T-cell (primary cell): Measurements from ENCODE around the gene IRX4. TPM values are rescaled to one million over a fixed set of nuclear protein-coding genes. Genes with fewer than 3 reads are reported as not detected.

Experiments used
- ATAC-seq, 4 experiments: fragments of 200-7000 bp in 3 of 4; fragments of 150-1000 bp in 1 of 4; cut with Tn5 transposase; replicated peaks in 1 of 4; 1 replicate in 3 of 4; 2 replicates in 1 of 4; pipeline ENCODE4 v1.10.0; 2021; ENCODE audit warnings: moderate library complexity in 3 of 4, mild to moderate bottlenecking in 2 of 4, moderate number of reproducible peaks in 1 of 4
- CTCF ChIA-PET, 2 donors: fragments of 300-600 bp; sonication (Branson Sonifier 250); formaldehyde crosslinking; loops; one replicate each; lab custom pipeline; 2022; ENCODE audit warnings: antibody characterized with exemption in 2 of 2; lab: Charles Lee
- POLR2A ChIA-PET, 2 donors: fragments of 300-600 bp; sonication (Branson Sonifier 250); formaldehyde crosslinking; loops; one replicate each; lab custom pipeline; 2022; ENCODE audit warnings: antibody characterized with exemption in 2 of 2; lab: Charles Lee
- DNase-seq, 35 experiments: peaks; one replicate each; pipeline versions ENCODE4 v3.0.0 to v3.0.0-alpha.2; 2013 to 2023
- H3K27ac ChIP-seq: one replicate; pipeline ENCODE4 v1.5.1; 2013; ENCODE audit warnings: low read length
- H3K27me3 ChIP-seq, 2 experiments: replicated peaks in 1 of 2; 1 replicate in 1 of 2; 2 replicates in 1 of 2; pipeline versions ENCODE4 v1.6.1 to v1.7.0; 2013; ENCODE audit warnings: low read length in 1 of 2, mixed read lengths in 1 of 2; ENCODE audit not compliant: control insufficient read depth in 2 of 2, insufficient read depth in 2 of 2; ENCODE audit errors: extremely low read depth in 1 of 2
- H3K36me3 ChIP-seq, 2 donors: 1 replicate in 1 of 2; 2 replicates in 1 of 2; pipeline versions ENCODE4 v1.6.1 to v1.7.0; 2013; ENCODE audit warnings: low read length in 1 of 2; ENCODE audit not compliant: control insufficient read depth in 2 of 2, insufficient read depth in 1 of 2; ENCODE audit errors: extremely low read depth in 1 of 2
- H3K4me1 ChIP-seq, 2 experiments: 1 replicate in 1 of 2; 2 replicates in 1 of 2; pipeline versions ENCODE4 v1.6.1 to v1.7.0; 2013; ENCODE audit warnings: low read length in 2 of 2, mixed read lengths in 1 of 2; ENCODE audit not compliant: insufficient read depth in 2 of 2, control insufficient read depth in 1 of 2; ENCODE audit errors: extremely low read depth in 1 of 2
- H3K4me3 ChIP-seq, 2 donors: 1 replicate in 1 of 2; 2 replicates in 1 of 2; pipeline versions ENCODE4 v1.5.1 to v1.7.0; 2013; ENCODE audit warnings: mild to moderate bottlenecking in 2 of 2, low read length in 1 of 2, moderate library complexity in 1 of 2; ENCODE audit not compliant: control insufficient read depth in 1 of 2; ENCODE audit errors: extremely low read depth in 1 of 2
- H3K9me3 ChIP-seq: 2 replicates; pipeline ENCODE4 v1.7.0; 2013
- H3K27ac Mint-ChIP-seq, 2 donors: one replicate each; pipeline ENCODE4 v1.8.0; 2020 to 2021; ENCODE audit warnings: mild to moderate bottlenecking in 2 of 2, mixed read lengths in 2 of 2
- H3K27me3 Mint-ChIP-seq, 2 donors: one replicate each; pipeline ENCODE4 v1.8.0; 2021 to 2022; ENCODE audit warnings: mixed read lengths in 2 of 2
- H3K36me3 Mint-ChIP-seq: one replicate; pipeline ENCODE4 v1.8.0; 2021; ENCODE audit warnings: mixed read lengths
- H3K4me1 Mint-ChIP-seq, 3 donors: one replicate each; pipeline ENCODE4 v1.8.0; 2020 to 2022; ENCODE audit warnings: mixed read lengths in 3 of 3, mild to moderate bottlenecking in 1 of 3
- H3K4me3 Mint-ChIP-seq, 3 donors: one replicate each; pipeline ENCODE4 v1.8.0; 2020 to 2022; ENCODE audit warnings: mild to moderate bottlenecking in 3 of 3, mixed read lengths in 3 of 3, moderate library complexity in 3 of 3
- H3K9me3 Mint-ChIP-seq, 3 donors: one replicate each; pipeline ENCODE4 v1.8.0; 2020 to 2022; ENCODE audit warnings: mixed read lengths in 3 of 3
- WGBS: methylation state at CpG from one replicate; pipeline ENCODE4 v1.1.5; 2013; ENCODE audit warnings: missing lambda C conversion rate; ENCODE audit not compliant: insufficient coverage; 5-methylcytosine and 5-hydroxymethylcytosine counted together
- total RNA-seq, 35 experiments: library from RNA in 6 of 35; stranded (reverse) in 6 of 35; fragments of 120-200 nt in 1 of 35; gene quantifications; one replicate each; pipeline versions ENCODE4 v1.2.1 to v1.2.4 and lab custom pipeline; 2013 to 2026

Gene IRX4
- total RNA-seq, 5 donors from 2014 or later (not counting 1 experiment from before 2014, with no cell fraction given): not detected

DNA sequence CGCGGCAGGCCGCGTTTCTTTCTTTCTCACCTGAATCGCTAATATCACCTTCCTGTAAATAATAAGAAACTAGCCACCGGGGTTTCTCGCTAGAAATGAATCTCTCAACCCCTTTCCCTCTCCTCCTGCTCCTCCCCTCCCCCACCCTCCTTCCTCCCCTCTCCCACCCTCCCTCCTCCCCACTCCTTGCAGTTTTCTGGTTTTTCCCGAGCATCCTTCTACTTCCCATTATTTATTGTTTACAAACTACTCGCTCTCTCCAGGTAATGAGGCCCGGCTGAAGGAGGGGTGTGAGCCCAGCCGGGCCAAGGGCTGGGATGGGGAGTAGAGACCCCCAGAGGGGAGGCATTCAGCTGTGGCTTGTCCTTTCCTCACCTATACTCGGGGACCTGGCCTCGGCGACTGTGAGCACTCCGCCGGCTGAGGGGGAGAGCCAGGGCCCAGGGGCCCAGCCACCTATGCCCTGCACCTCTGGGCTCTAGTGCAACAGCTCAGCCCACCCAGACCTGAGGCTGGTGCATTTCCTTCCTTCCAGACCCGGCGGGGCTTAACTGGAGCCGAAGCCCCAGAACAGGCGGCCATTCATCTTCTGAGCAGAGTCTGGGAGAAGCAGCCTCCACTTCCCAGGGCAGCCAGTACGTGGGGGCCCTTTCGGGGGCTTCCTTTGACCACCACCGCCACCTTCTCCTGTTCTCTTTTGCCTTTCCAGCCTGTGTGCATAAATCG lies 2.1 kb upstream of the IRX4 start:
- DNase-seq: no peak
- ChIA-PET CTCF (no interaction called here), POLR2A (no interaction called here)
- Mint-ChIP-seq H3K4me1 (peaks cover 7 to 16% (median 10%) of the 10 kb centered on the region in 3 donors), H3K27ac (no peak overlapping the region), H3K4me3 (peak overlapping the region in 1 of 3 donors; percentile 60), H3K36me3 (no peaks in the 10 kb centered on the region), H3K9me3 (no peaks in the 10 kb centered on the region), H3K27me3 (peaks cover 40 to 53% of the 10 kb centered on the region in 2 donors)
- ATAC-seq: no peak
- Histone ChIP-seq H3K27me3 (peaks cover 7 to 82% of the 10 kb centered on the region in 2 experiments), H3K4me1 (peaks cover 0 to 9% of the 10 kb centered on the region in 2 experiments), H3K27ac (no peak overlapping the region), H3K4me3 (no peak overlapping the region), H3K36me3 (no peaks in the 10 kb centered on the region), H3K9me3 (no peaks in the 10 kb centered on the region)
- WGBS: 7% methylated on average over 20 of the region's 24 CpGs

DNA sequence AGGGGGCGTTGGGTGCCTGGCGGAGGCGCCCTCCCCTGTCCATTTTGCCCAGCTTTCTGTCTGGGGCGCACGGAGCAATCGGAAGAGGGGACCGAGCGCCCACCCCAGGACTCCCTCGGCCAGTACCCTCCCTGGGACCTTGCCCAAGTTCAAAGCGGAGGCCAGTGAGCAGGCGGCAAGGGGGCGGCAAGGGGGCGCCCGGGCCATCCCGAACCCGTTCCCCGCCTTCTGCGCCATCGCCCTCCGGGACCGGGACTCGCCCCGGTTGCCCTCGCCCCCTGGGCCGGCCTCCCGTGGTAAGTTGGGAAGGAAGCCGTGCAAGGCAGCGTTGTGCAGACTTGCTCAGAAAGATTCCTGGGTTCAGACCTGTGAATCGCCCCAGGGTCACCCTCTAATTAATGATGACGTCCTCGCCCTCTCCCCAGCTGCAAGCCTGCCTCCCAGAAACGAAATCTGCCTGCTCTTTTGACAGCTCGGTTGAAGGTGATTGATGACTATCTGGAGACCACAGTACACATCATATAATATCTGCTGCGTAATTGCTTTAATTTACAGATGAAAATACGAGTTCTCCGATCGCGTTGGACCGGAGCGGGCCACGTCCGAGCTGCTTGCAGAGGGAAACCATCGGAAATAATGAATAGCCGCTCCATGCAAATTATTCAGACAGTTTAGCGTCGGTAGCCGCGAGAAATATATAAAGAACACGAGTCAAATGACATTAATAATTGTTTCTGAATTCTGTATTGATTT lies 1.4 kb upstream of the IRX4 start:
- no peaks in the 10 kb centered on the region for H3K36me3 ChIP-seq
- H3K27ac Mint-ChIP-seq: no peak overlapping the region
- peaks cover 6 to 82% of the 10 kb centered on the region in 2 experiments for H3K27me3 ChIP-seq
- ChIA-PET POLR2A (no interaction called here), CTCF (no interaction called here)
- H3K4me1 Mint-ChIP-seq: peaks cover 7 to 19% (median 10%) of the 10 kb centered on the region in 3 donors
- WGBS: 10% methylated on average over 38 of the region's 49 CpGs
- ATAC-seq (no peak), DNase-seq (no peak)
- peaks cover 0 to 9% of the 10 kb centered on the region in 2 experiments for H3K4me1 ChIP-seq
- no peaks in the 10 kb centered on the region for H3K36me3 Mint-ChIP-seq
- no peaks in the 10 kb centered on the region for H3K9me3 Mint-ChIP-seq
- no peak overlapping the region for H3K4me3 ChIP-seq
- peak overlapping the region in 1 of 3 donors; percentile 60 for H3K4me3 Mint-ChIP-seq
- peaks cover 46 to 55% of the 10 kb centered on the region in 2 donors for H3K27me3 Mint-ChIP-seq
- no peak overlapping the region for H3K27ac ChIP-seq
- no peaks in the 10 kb centered on the region for H3K9me3 ChIP-seq

DNA sequence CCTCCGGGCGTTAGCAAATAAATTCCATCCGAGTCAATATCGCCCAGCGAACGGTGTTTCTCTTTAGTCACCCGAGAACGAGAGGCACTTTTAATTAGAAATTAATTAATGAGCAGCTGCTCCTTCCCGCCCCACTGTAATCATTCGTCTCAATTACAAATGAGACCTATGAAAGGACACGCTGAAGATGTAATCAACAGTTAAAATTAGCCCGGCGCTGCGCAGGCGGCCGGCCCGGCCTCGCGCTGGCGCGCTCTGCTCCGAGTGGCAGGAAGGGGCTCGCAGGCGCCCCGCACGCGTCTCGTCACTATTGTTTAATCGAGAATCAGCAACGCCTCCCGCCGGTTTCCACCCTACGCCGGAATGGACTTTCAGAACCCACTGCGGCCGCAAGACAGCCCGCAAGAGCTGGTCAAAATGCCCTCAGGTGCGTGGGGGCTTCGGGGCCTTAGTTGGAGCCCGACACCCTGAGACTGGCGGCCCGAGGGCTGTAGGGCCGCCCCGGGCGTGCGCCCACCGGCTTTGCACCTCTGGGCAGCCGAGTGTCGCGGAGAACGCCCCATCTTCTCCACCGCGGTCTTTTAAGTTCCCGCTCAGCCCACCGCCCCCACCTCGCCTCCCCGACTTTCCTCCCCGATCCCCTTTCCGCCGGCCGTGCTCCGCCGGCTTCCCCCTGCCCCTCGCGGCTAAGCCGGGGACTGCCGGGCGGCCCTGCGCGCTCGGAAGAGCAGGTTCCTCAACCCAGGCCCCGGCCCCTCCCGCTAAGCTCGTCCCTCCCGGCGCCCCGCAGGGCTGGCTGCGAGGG lies 597 bp upstream of the IRX4 start:
- Mint-ChIP-seq H3K27ac (no peak overlapping the region), H3K4me3 (peak overlapping the region in 2 of 3 donors; percentile 17 to 31), H3K27me3 (peaks cover 39 to 53% of the 10 kb centered on the region in 2 donors), H3K36me3 (no peaks in the 10 kb centered on the region), H3K4me1 (peaks cover 7 to 17% (median 10%) of the 10 kb centered on the region in 3 donors), H3K9me3 (no peaks in the 10 kb centered on the region)
- WGBS: 3% methylated on average over 69 of the region's 78 CpGs
- H3K27me3 ChIP-seq: peaks cover 5 to 80% of the 10 kb centered on the region in 2 experiments
- no peak overlapping the region for H3K27ac ChIP-seq
- DNase-seq (peak in 1 of 35 experiments; percentile 8), ATAC-seq (peak in 1 of 4 experiments; percentile 46)
- H3K4me3 ChIP-seq: no peak overlapping the region
- H3K4me1 ChIP-seq: peaks cover 0 to 9% of the 10 kb centered on the region in 2 experiments
- no peaks in the 10 kb centered on the region for H3K36me3 ChIP-seq
- ChIA-PET CTCF (no interaction called here), POLR2A (no interaction called here)
- H3K9me3 ChIP-seq: no peaks in the 10 kb centered on the region

DNA sequence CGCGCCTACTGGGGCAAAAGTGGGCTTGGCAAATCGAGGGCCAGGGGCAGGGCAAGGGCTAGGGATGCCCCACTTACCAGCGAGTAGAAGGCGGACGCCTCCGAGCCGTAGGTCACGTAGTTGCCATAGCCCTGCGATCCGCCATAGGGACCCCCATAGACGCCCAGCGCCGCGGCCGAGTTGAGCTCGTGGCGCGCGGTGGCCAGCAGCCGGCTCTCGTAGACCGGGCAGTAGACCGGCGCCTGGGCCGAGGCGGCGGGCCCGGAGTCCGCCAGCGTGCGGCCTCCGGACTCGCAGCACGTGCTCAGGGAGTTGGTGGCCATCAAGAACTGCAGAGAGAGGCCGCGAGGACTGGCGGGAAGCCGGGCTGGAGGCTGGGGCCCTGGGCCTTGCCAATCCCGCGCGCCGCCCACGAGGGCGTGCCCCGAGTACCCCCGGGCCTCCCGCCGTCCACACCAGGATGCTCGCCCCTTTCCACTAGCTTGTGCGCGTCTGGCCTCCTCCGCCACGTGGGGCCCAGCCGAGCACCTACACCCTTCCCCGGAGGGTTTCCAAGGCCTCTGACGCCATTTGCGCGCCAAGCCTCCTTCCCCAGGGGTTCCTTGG lies 891 bp downstream of the IRX4 start:
- POLR2A ChIA-PET: no interaction called here
- ATAC-seq: no peak
- Histone ChIP-seq H3K4me3 (no peak overlapping the region), H3K4me1 (peaks cover 0 to 9% of the 10 kb centered on the region in 2 experiments), H3K27ac (no peak overlapping the region), H3K9me3 (no peaks in the 10 kb centered on the region), H3K36me3 (no peaks in the 10 kb centered on the region), H3K27me3 (peaks cover 10 to 81% of the 10 kb centered on the region in 2 experiments)
- Mint-ChIP-seq H3K4me1 (peaks cover 7 to 19% (median 10%) of the 10 kb centered on the region in 3 donors), H3K9me3 (no peaks in the 10 kb centered on the region), H3K27me3 (peaks cover 42 to 60% of the 10 kb centered on the region in 2 donors), H3K27ac (no peak overlapping the region), H3K36me3 (no peaks in the 10 kb centered on the region), H3K4me3 (peak overlapping the region in 1 of 3 donors; percentile 31)
- CTCF ChIA-PET: no interaction called here
- DNase-seq: no peak
- 17% methylated on average over 59 of the region's 59 CpGs for WGBS

DNA sequence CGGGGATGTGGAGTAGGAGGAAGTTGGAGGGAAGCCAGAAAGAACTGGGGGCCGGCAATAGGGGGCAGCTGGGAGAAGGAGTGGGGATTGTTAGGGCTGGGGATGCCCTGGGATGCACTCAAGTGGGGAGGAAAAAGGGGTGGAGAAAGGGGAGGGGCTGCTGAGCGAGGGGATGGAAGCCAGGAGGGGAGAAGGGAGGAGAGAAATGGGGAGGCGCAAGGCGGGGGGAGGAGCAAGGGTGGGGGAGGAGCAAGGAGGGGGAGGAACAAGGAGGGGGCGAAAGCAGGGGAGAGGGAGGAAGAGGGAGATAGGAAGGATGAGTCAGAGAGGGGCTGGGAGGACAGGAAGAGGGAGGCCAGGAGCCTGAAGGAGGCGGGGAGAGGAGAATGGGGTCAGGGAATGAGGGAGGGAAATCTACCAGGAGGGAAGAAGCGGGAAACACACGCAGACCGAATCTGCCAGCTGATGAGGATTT lies 1.6 kb downstream of the IRX4 start:
- no peak overlapping the region for H3K27ac ChIP-seq
- DNase-seq (no peak), ATAC-seq (no peak)
- Mint-ChIP-seq H3K27me3 (peaks cover 42 to 60% of the 10 kb centered on the region in 2 donors), H3K27ac (no peak overlapping the region), H3K36me3 (no peaks in the 10 kb centered on the region), H3K4me1 (peaks cover 7 to 19% (median 10%) of the 10 kb centered on the region in 3 donors), H3K9me3 (no peaks in the 10 kb centered on the region), H3K4me3 (peak overlapping the region in 1 of 3 donors; percentile 31)
- POLR2A ChIA-PET: no interaction called here
- H3K4me1 ChIP-seq: peaks cover 0 to 11% of the 10 kb centered on the region in 2 experiments
- peaks cover 10 to 83% of the 10 kb centered on the region in 2 experiments for H3K27me3 ChIP-seq
- no peaks in the 10 kb centered on the region for H3K9me3 ChIP-seq
- no peak overlapping the region for H3K4me3 ChIP-seq
- WGBS: 11% methylated on average over 7 of the region's 10 CpGs
- CTCF ChIA-PET: no interaction called here
- H3K36me3 ChIP-seq: no peaks in the 10 kb centered on the region
